Neural crest cell (in vitro differentiated cells): ENCODE results near the gene RPA3. TPM values are rescaled to one million over a fixed set of nuclear protein-coding genes. Genes with fewer than 3 reads are reported as not detected.
A peak's percentile ranks its signal among the peaks of the same experiment; 100 is the strongest.

Source experiments
- DNase-seq: peaks from one replicate; pipeline ENCODE4 v3.0.0; 2021; ENCODE audit warnings: low read depth, mixed read lengths, low spot score
- H3K27ac Mint-ChIP-seq: one replicate; pipeline ENCODE4 v1.8.0; 2021; ENCODE audit warnings: mild to moderate bottlenecking, mixed read lengths; ENCODE audit not compliant: unreplicated experiment
- H3K27me3 Mint-ChIP-seq: 2 replicates; pipeline ENCODE4 v1.8.0; 2021; ENCODE audit warnings: low read depth, mild to moderate bottlenecking, mixed read lengths
- H3K36me3 Mint-ChIP-seq: 2 replicates; pipeline ENCODE4 v1.8.0; 2021; ENCODE audit warnings: low read depth, mild to moderate bottlenecking, mixed read lengths
- H3K4me1 Mint-ChIP-seq: 2 replicates; pipeline ENCODE4 v1.8.0; 2021; ENCODE audit warnings: mixed read lengths
- H3K4me3 Mint-ChIP-seq: one replicate; pipeline ENCODE4 v1.8.0; 2021; ENCODE audit warnings: mild to moderate bottlenecking, mixed read lengths
- H3K9me3 Mint-ChIP-seq: 2 replicates; pipeline ENCODE4 v1.8.0; 2021; ENCODE audit warnings: mixed read lengths
- total RNA-seq: library from RNA; stranded (reverse); gene quantifications from 2 replicates; pipeline ENCODE4 v1.2.1, GENCODE V29; 2021
- TF ChIP-seq, protein P1 (sequence below): fragments of 200-600 bp; sonication (generic); conservative IDR thresholded peaks from 2 replicates; pipeline ENCODE4 v1.5.0; 2021; ENCODE audit warnings: antibody characterized with exemption, mild to moderate bottlenecking

The RPA3 gene
- total RNA-seq, 1 donor from 2014 or later: 78.8 TPM

- H3K4me3 Mint-ChIP-seq: peak within 1 kb of the TSS; percentile 93
- no peaks in the 10 kb centered on the region for H3K9me3 Mint-ChIP-seq
- H3K36me3 Mint-ChIP-seq: peaks cover 10% of the 10 kb centered on the region
- TF ChIP-seq, protein P1, sequence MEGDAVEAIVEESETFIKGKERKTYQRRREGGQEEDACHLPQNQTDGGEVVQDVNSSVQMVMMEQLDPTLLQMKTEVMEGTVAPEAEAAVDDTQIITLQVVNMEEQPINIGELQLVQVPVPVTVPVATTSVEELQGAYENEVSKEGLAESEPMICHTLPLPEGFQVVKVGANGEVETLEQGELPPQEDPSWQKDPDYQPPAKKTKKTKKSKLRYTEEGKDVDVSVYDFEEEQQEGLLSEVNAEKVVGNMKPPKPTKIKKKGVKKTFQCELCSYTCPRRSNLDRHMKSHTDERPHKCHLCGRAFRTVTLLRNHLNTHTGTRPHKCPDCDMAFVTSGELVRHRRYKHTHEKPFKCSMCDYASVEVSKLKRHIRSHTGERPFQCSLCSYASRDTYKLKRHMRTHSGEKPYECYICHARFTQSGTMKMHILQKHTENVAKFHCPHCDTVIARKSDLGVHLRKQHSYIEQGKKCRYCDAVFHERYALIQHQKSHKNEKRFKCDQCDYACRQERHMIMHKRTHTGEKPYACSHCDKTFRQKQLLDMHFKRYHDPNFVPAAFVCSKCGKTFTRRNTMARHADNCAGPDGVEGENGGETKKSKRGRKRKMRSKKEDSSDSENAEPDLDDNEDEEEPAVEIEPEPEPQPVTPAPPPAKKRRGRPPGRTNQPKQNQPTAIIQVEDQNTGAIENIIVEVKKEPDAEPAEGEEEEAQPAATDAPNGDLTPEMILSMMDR: no peak
- H3K27ac Mint-ChIP-seq: peak within 1 kb of the TSS; percentile 98
- no peaks in the 10 kb centered on the region for H3K27me3 Mint-ChIP-seq
- peak; percentile 85 for DNase-seq
- H3K4me1 Mint-ChIP-seq: peaks cover 38% of the 10 kb centered on the region
Measured at GRCh38 chr7:7640221-7641128, 77.9 kb downstream of the RPA3 start, which contains the start of gene UMAD1. UMAD1 (plus strand) TSS chr7:7640752; CDS start chr7:7673372, 32,620 bp downstream.

- Mint-ChIP-seq H3K4me1 (peaks cover 38% of the 10 kb centered on the region), H3K27me3 (no peaks in the 10 kb centered on the region), H3K36me3 (peaks cover 9% of the 10 kb centered on the region), H3K27ac (peak overlapping the region; percentile 98), H3K4me3 (peak overlapping the region; percentile 93), H3K9me3 (no peaks in the 10 kb centered on the region)
- DNase-seq: no peak
- TF ChIP-seq, protein P1: no peak
Measured at GRCh38 chr7:7639847-7640220, 78.6 kb downstream of the RPA3 start.

DNA sequence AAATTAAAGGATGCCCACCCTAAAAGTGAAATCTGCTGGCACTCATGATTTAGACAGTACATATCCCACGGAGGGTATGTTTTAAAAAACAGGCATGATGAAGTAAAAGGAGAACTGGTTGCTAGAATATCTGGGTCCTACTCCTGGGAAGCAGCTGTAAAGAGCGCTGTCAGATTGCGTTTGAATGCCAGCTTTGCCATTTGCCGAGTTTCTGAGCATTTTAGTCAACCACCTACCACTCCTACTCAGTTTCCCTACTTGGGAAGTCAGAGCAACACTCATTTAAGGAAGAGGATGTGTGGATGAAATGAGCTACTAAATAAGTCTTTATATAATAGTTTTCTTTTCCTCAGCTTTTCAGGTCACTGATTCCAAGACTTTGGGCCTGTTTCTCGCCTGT, 79.0 kb downstream of the RPA3 start:
- no peaks in the 10 kb centered on the region for H3K27me3 Mint-ChIP-seq
- H3K4me3 Mint-ChIP-seq: peak overlapping the region; percentile 93
- TF ChIP-seq, protein P1: no peak
- DNase-seq: no peak
- H3K27ac Mint-ChIP-seq: peak overlapping the region; percentile 98
- H3K4me1 Mint-ChIP-seq: peaks cover 38% of the 10 kb centered on the region
- no peaks in the 10 kb centered on the region for H3K9me3 Mint-ChIP-seq
- peaks cover 9% of the 10 kb centered on the region for H3K36me3 Mint-ChIP-seq

- Mint-ChIP-seq H3K36me3 (peaks cover 9% of the 10 kb centered on the region), H3K4me1 (no peaks in the 10 kb centered on the region), H3K9me3 (peaks cover 14% of the 10 kb centered on the region), H3K27me3 (no peaks in the 10 kb centered on the region), H3K4me3 (no peak overlapping the region), H3K27ac (no peak overlapping the region)
- no peak for DNase-seq
- TF ChIP-seq, protein P1: no peak
Measured at GRCh38 chr7:7630626-7631329, 87.6 kb downstream of the RPA3 start.

DNA sequence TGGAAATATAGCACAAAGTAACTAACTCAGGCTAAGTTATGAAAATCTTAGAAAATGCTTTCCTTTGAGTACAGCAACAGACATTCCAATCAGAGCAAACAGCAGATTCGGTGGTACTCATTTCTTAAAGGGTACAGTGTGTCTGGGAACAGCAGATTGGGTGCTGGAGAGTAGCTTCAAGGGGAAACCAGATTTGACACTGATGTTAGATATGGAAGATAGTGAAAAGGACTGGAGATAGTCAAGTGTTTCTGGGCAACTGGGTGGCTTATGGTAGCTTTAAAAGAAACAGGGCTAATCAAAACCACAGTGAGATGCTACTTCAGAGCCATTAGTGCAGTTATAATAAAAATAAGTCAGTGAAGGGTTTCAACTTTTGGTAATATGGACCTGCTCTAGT, 89.9 kb downstream of the RPA3 start:
- DNase-seq: no peak
- Mint-ChIP-seq H3K4me3 (no peak overlapping the region), H3K4me1 (no peaks in the 10 kb centered on the region), H3K9me3 (peaks cover 14% of the 10 kb centered on the region), H3K27me3 (no peaks in the 10 kb centered on the region), H3K36me3 (peaks cover 8% of the 10 kb centered on the region), H3K27ac (no peak overlapping the region)
- TF ChIP-seq, protein P1: no peak
